ENCODE measurements around the gene TMX4.

GRCh38 chr20:7980332-7981046 lies 39.1 kb downstream of the TMX4 start:
- TF ChIP-seq, protein P1, sequence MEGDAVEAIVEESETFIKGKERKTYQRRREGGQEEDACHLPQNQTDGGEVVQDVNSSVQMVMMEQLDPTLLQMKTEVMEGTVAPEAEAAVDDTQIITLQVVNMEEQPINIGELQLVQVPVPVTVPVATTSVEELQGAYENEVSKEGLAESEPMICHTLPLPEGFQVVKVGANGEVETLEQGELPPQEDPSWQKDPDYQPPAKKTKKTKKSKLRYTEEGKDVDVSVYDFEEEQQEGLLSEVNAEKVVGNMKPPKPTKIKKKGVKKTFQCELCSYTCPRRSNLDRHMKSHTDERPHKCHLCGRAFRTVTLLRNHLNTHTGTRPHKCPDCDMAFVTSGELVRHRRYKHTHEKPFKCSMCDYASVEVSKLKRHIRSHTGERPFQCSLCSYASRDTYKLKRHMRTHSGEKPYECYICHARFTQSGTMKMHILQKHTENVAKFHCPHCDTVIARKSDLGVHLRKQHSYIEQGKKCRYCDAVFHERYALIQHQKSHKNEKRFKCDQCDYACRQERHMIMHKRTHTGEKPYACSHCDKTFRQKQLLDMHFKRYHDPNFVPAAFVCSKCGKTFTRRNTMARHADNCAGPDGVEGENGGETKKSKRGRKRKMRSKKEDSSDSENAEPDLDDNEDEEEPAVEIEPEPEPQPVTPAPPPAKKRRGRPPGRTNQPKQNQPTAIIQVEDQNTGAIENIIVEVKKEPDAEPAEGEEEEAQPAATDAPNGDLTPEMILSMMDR (conservative IDR thresholded peaks at IDR 0.05; ENCODE audit: low read depth in 2 of 2) = peak; percentile 57 to 65
- TF ChIP-seq EZH2phosphoT487 (IDR thresholded peaks at IDR 0.05; ENCODE audit: unreplicated experiment) = no peak
- TF ChIP-seq CREB1 (CRISPR knock-in tag; IDR thresholded peaks at IDR 0.05; ENCODE audit: low read depth) = no peak
- no peak for TF ChIP-seq EZH2 (IDR thresholded peaks at IDR 0.05; ENCODE audit: low read depth, unreplicated experiment)
- TF ChIP-seq POLR2AphosphoS5 (IDR thresholded peaks at IDR 0.05; ENCODE audit: low read depth) = no peak
- TF ChIP-seq REST (IDR thresholded peaks at IDR 0.05; ENCODE audit: unreplicated experiment) = no peak
- no peak for TF ChIP-seq JUNB (IDR thresholded peaks at IDR 0.05; ENCODE audit: unreplicated experiment)
- no peak for TF ChIP-seq STAT1 (IDR thresholded peaks at IDR 0.05; ENCODE audit: unreplicated experiment)

Data from GM23338 (cell line).